HEK293 (cell line): ENCODE measurements around the gene OPCML.

Experiments
- CTCF ChIA-PET: fragments of 350-600 bp; formaldehyde crosslinking; extraction: SDS; loops from one replicate; lab custom pipeline; 2021; ENCODE audit warnings: antibody characterized with exemption; lab: Yijun Ruan, JAX
- POLR2A ChIA-PET: fragments of 300-600 bp; formaldehyde crosslinking; extraction: SDS; loops from one replicate; lab custom pipeline; 2020; ENCODE audit warnings: antibody characterized with exemption, inconsistent platforms; lab: Yijun Ruan, JAX
- H3K27ac ChIP-seq: fragments of 200-500 bp; sonication (Bioruptor generic); 2 replicates; pipeline ENCODE4 v1.5.1; 2014; ENCODE audit warnings: low read depth, low read length, control low read depth, inconsistent platforms; ENCODE audit errors: extremely low read depth
- H3K36me3 ChIP-seq, 2 experiments: fragments of 200-500 bp in 1 of 2; sonication (Bioruptor generic) in 1 of 2; 1 replicate in 1 of 2; 2 replicates in 1 of 2; pipeline ENCODE4 v1.5.1; 2014 to 2017; ENCODE audit warnings: inconsistent platforms in 2 of 2, low read length in 2 of 2; ENCODE audit not compliant: control insufficient read depth in 2 of 2, insufficient read depth in 1 of 2
- H3K4me1 ChIP-seq: fragments of 200-500 bp; sonication (Bioruptor generic); 2 replicates; pipeline ENCODE4 v1.5.1; 2014; ENCODE audit warnings: mild to moderate bottlenecking, low read length, inconsistent platforms; ENCODE audit not compliant: control insufficient read depth, insufficient read depth
- H3K4me3 ChIP-seq: 2 replicates; pipeline ENCODE4 v1.5.1; 2011; ENCODE audit warnings: low read depth, mild to moderate bottlenecking, control low read depth, low read length, moderate library complexity
- H3K9me3 ChIP-seq: fragments of 200-500 bp; sonication (Bioruptor generic); 2 replicates; pipeline ENCODE4 v1.5.1; 2014; ENCODE audit warnings: low read depth, low read length, inconsistent platforms; ENCODE audit not compliant: control insufficient read depth, insufficient read depth
- IKZF3 ChIP-seq: fragments of 450-650 bp; IDR thresholded peaks from 2 replicates; pipeline ENCODE4 v1.5.0; 2018; ENCODE audit warnings: missing biosample characterization, mild to moderate bottlenecking, missing genetic modification characterization, moderate library complexity
- MYNN ChIP-seq: fragments of 450-650 bp; formaldehyde crosslinking; IDR thresholded peaks from 2 replicates; pipeline ENCODE4 v1.5.1; 2016; ENCODE audit warnings: missing biosample characterization, missing genetic modification characterization, borderline replicate concordance
- RBAK ChIP-seq: fragments of 450-650 bp; formaldehyde crosslinking; IDR thresholded peaks from 2 replicates; pipeline ENCODE4 v1.5.1; 2016; ENCODE audit warnings: missing biosample characterization, missing genetic modification characterization
- REPIN1 ChIP-seq: fragments of 450-650 bp; formaldehyde crosslinking; IDR thresholded peaks from 2 replicates; pipeline ENCODE4 v1.5.1; 2017; ENCODE audit warnings: missing biosample characterization, missing genetic modification characterization, low read depth
- SETDB1 ChIP-seq: IDR thresholded peaks from one replicate; pipeline ENCODE4 v1.6.1; 2017; ENCODE audit warnings: mild to moderate bottlenecking, low read length, moderate library complexity, mixed read lengths; ENCODE audit not compliant: insufficient read length
- ZBTB26 ChIP-seq: fragments of 450-650 bp; formaldehyde crosslinking; optimal IDR thresholded peaks from 2 replicates; pipeline ENCODE3; 2016; ENCODE audit warnings: missing biosample characterization, mild to moderate bottlenecking, missing genetic modification characterization
- ZBTB44 ChIP-seq: fragments of 450-650 bp; IDR thresholded peaks from 2 replicates; pipeline ENCODE4 v1.5.1; 2018; ENCODE audit warnings: missing biosample characterization, mild to moderate bottlenecking, missing genetic modification characterization
- ZIC2 ChIP-seq: fragments of 450-650 bp; formaldehyde crosslinking; IDR thresholded peaks from 2 replicates; pipeline ENCODE4 v1.5.1; 2016; ENCODE audit warnings: missing biosample characterization, missing genetic modification characterization
- ZNF10 ChIP-seq: fragments of 450-650 bp; formaldehyde crosslinking; IDR thresholded peaks from 2 replicates; pipeline ENCODE4 v1.5.1; 2017; ENCODE audit warnings: missing biosample characterization, missing genetic modification characterization
- ZNF140 ChIP-seq: fragments of 450-650 bp; formaldehyde crosslinking; IDR thresholded peaks from 2 replicates; pipeline ENCODE4 v1.5.1; 2016; ENCODE audit warnings: missing biosample characterization, missing genetic modification characterization
- ZNF280C ChIP-seq: fragments of 450-650 bp; formaldehyde crosslinking; IDR thresholded peaks from 2 replicates; pipeline ENCODE4 v1.5.1; 2016; ENCODE audit warnings: missing biosample characterization, missing genetic modification characterization
- ZNF394 ChIP-seq: fragments of 450-650 bp; formaldehyde crosslinking; IDR thresholded peaks from 2 replicates; pipeline ENCODE4 v1.5.1; 2016; ENCODE audit warnings: missing biosample characterization, missing genetic modification characterization, mild to moderate bottlenecking, moderate library complexity, borderline replicate concordance
- ZNF416 ChIP-seq: fragments of 450-650 bp; formaldehyde crosslinking; IDR thresholded peaks from 2 replicates; pipeline ENCODE4 v1.5.1; 2016; ENCODE audit warnings: missing biosample characterization, missing genetic modification characterization
- ZNF449 ChIP-seq: fragments of 450-650 bp; formaldehyde crosslinking; IDR thresholded peaks from 2 replicates; pipeline ENCODE4 v1.5.1; 2017; ENCODE audit warnings: missing biosample characterization, mild to moderate bottlenecking, missing genetic modification characterization, moderate library complexity
- ZNF549 ChIP-seq: fragments of 450-650 bp; IDR thresholded peaks from 2 replicates; pipeline ENCODE4 v1.5.1; 2018; ENCODE audit warnings: missing biosample characterization, missing genetic modification characterization, mild to moderate bottlenecking, inconsistent platforms, moderate library complexity
- ZNF558 ChIP-seq: fragments of 450-650 bp; formaldehyde crosslinking; IDR thresholded peaks from 2 replicates; pipeline ENCODE4 v1.5.1; 2016; ENCODE audit warnings: missing biosample characterization, missing genetic modification characterization
- ZNF645 ChIP-seq: fragments of 450-650 bp; formaldehyde crosslinking; IDR thresholded peaks from 2 replicates; pipeline ENCODE4; 2016; ENCODE audit warnings: missing biosample characterization, missing genetic modification characterization
- ZNF670 ChIP-seq: fragments of 450-650 bp; formaldehyde crosslinking; IDR thresholded peaks from 2 replicates; pipeline ENCODE4 v1.5.1; 2016; ENCODE audit warnings: missing biosample characterization, missing genetic modification characterization, low read depth
- ZXDB ChIP-seq: fragments of 450-650 bp; formaldehyde crosslinking; IDR thresholded peaks from 2 replicates; pipeline ENCODE4 v1.5.1; 2016; ENCODE audit warnings: missing biosample characterization, missing genetic modification characterization
- TF ChIP-seq, protein P1 (sequence below): fragments of 450-650 bp; formaldehyde crosslinking; IDR thresholded peaks from 2 replicates; pipeline ENCODE4 v1.5.1; 2016; ENCODE audit warnings: missing biosample characterization, missing genetic modification characterization

The OPCML gene

DNA sequence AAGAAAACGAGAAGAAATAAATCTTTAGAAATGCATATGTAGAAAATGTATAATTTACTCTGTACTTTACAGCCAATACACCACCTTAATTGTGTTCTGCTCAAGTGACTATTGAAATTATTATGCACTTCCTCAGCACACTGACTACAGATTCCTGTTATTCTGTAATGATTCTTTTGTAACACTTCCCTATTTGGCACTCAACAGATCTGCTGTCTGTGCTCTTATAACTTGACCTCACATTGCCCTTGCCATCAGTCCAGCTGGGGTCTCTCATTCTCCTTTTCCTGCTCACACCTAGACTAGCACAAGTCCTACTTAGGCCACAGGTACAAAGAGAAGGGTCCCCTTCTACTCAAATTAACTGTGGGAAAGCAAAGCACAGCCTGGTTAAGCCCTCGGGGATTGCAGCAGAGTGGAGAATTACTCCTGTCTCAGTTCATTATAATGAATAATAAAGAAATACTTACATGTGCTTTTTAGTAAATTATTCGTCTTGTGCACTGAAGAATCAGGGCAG, 860.4 kb downstream of the OPCML start:
- H3K4me1 ChIP-seq, result no peaks in the 10 kb centered on the region
- TF ChIP-seq ZNF449 (tag by site-specific recombination), result no peak
- TF ChIP-seq ZNF558 (tag by site-specific recombination), result no peak
- TF ChIP-seq ZNF645 (tag by site-specific recombination), result no peak
- no peak for TF ChIP-seq ZBTB26 (tag by site-specific recombination)
- no peak for TF ChIP-seq ZNF549
- no peak for TF ChIP-seq ZIC2 (tag by site-specific recombination)
- no peak for TF ChIP-seq ZNF10 (tag by site-specific recombination)
- no peak for TF ChIP-seq REPIN1 (tag by site-specific recombination)
- TF ChIP-seq IKZF3 (tag by site-specific recombination), result no peak
- no peak for TF ChIP-seq ZXDB (tag by site-specific recombination)
- no peak for TF ChIP-seq ZNF140 (tag by site-specific recombination)
- no peak for TF ChIP-seq ZBTB44
- TF ChIP-seq ZNF280C (tag by site-specific recombination), result no peak
- TF ChIP-seq RBAK (tag by site-specific recombination), result no peak
- TF ChIP-seq, all 188 proteins: peak for 0
- CTCF ChIA-PET, result interaction anchor here (0.6 to 0.7 kb wide), 2 partner anchors 572 to 966 kb away, joined by 4 read pairs; no protein-coding TSS in a partner anchor
- POLR2A ChIA-PET, result no interaction called here
- Histone ChIP-seq H3K9me3 (no peaks in the 10 kb centered on the region), H3K4me3 (no peak overlapping the region), H3K27ac (no peak overlapping the region), H3K36me3 (no peaks in the 10 kb centered on the region)

DNA sequence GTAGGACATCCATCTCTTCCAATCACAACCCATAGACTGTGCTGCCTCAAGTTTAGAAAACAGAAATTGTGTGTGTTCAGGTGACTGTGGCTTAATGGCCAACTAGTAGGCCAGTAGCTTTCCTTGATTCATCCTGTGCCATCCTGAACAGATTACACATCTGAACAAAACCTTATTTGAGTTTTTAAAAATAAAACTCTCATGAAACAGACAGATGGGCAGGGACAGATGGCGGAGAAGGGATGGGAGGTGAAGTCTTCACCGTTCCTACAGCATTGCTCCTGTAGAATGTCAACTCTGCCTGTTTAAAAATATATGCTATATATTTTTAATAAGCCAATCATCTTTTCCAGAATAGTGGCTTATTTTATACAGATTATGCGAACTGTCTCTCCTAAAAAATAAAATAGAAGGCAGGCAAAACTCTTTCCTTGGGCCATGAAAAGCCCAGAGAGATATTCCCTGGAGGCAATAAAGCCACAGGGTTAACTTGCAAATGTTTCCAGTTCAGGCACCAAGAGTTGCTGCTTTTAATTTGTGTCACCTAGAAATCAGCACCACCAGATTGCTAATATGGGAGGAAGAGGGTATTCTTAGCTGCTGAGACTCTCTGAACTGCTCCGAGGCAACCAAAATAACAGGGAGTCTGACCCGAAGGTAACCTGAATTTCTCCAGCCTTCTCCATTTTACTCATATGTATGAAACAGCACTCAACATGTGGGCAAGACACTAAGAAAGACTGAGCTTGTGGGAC, 861.2 kb downstream of the OPCML start:
- Histone ChIP-seq H3K4me1 (no peaks in the 10 kb centered on the region), H3K4me3 (no peak overlapping the region), H3K9me3 (no peaks in the 10 kb centered on the region), H3K27ac (no peak overlapping the region), H3K36me3 (no peaks in the 10 kb centered on the region)
- POLR2A ChIA-PET, result no interaction called here
- CTCF ChIA-PET, result interaction anchor here (0.7 kb wide), 1 partner anchor 571 kb away, joined by 4 read pairs; no protein-coding TSS in a partner anchor
- TF ChIP-seq ZNF416 (tag by site-specific recombination) (no peak), ZNF670 (tag by site-specific recombination) (no peak), SETDB1 (no peak), ZNF394 (tag by site-specific recombination) (no peak), REPIN1 (tag by site-specific recombination) (no peak), MYNN (tag by site-specific recombination) (no peak)
- TF ChIP-seq, protein P1, sequence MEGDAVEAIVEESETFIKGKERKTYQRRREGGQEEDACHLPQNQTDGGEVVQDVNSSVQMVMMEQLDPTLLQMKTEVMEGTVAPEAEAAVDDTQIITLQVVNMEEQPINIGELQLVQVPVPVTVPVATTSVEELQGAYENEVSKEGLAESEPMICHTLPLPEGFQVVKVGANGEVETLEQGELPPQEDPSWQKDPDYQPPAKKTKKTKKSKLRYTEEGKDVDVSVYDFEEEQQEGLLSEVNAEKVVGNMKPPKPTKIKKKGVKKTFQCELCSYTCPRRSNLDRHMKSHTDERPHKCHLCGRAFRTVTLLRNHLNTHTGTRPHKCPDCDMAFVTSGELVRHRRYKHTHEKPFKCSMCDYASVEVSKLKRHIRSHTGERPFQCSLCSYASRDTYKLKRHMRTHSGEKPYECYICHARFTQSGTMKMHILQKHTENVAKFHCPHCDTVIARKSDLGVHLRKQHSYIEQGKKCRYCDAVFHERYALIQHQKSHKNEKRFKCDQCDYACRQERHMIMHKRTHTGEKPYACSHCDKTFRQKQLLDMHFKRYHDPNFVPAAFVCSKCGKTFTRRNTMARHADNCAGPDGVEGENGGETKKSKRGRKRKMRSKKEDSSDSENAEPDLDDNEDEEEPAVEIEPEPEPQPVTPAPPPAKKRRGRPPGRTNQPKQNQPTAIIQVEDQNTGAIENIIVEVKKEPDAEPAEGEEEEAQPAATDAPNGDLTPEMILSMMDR (tag by site-specific recombination), result no peak
